Kidney glomerular epithelial cell (primary cell): ENCODE data around the gene FANCI.

Experiments
- DNase-seq: peaks from one replicate; lab custom pipeline; 2025; lab: John Stamatoyannopoulos, UW

Gene FANCI

DNA sequence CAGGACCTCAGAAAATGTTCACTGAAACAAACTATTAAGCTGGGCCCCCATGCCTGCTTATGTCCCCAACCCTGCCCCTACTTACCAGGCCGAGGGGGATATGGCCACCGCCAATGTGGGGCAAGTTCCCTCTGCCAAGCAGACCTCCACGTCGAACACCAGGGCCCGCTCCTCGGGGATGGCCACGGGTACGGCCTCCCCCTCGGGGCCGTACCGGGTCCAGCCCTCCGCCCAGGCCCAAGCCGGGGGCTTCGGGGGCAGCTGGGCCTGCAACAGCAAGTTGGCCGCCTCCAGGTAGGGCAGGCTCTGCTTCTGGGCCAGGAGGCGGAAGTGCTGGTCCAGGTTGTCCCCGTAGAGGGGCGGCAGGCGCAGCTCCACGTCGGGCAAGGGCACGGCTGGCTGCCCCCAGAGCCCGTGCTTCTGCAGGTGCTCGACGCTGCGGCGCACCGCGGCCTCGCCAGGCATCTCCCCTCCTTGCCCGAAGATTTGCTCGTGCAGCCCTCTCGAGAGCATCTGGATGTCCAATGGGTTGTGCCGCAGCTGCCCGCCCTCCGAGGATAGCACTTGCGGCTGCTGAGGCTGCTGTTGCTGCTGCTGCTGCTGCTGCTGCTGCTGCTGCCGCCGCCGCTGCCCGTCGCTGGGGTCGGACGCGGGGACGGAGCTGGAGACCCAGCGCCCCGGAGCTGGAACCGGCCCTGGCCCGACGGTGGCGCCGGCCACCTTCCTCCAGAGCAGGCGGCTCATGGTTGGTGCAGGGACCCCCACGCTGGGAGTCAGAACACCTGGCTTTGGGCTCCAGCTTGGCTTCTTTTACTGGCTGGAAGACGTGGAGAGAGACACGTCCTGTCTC is 89.5 kb downstream of the FANCI start:
- DNase-seq = no peak

DNA sequence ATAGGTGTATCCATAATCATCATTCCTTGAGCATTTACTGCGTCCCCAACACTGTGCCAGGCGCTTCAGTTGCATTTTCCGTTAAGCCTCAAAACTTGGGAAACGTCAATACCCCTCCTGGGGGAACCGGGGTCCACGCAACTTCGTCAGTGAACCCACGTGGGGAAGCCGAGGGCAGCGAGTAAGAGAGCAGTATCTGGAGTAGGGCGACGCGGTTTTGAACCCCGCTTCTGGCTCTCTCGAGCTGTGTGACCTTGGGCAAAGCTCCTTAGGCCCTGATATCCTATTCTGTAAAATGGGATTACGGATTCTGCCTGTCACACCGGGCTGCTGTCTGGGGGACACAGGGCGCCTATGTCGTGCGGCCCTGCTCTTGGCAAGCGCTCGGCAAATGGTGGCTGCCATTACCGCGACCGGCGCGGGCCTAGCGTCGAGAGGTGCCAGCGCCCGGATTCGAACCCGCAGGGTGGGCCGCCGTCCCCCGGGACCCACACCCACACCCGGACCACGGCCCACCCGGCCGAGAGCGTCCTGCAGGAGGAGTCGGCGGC is 90.3 kb downstream of the FANCI start:
- DNase-seq = no peak

DNA sequence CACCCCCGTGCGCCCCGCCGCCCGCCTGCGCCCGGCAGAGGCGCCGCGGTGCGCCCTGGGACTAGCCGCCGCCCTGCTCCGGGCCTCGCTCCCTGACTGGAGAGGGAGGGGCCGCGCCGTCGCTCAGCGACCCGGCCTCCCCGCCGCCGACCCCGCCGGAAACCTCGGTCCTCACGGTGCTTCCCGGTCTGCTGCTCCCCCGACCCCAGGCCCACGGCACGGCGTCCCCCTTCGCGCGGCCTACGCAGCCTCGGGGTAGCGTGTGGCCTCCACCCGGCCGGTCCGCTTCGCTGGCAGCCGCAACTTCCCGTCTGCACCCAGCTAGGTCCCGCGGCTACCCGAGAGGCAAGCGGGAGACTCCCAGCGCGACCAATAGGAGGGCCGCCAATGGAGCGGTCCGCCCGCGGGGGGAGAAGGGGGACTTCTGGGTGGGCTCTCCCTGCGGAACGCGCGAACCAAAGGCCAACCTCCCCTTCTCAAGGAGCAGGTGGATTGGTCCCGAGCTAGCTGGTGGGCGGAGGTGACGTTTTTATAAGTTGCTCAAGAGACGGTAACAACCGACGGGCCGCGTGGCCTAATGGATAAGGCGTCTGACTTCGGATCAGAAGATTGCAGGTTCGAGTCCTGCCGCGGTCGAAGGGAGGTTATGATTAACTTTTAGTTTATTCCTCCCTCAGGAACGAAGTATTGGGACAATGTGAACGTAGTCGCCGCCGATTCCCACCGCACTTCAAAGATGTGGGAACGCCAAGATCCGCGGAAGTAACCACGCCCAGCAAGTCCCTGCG is 90.9 kb downstream of the FANCI start, which contains the start of gene POLG:
POLG (minus strand) TSS at position 315 of the 788 bp plus-strand sequence. CDS start 1,070 bp downstream, outside the sequence.
- DNase-seq = peak; percentile 96

DNA sequence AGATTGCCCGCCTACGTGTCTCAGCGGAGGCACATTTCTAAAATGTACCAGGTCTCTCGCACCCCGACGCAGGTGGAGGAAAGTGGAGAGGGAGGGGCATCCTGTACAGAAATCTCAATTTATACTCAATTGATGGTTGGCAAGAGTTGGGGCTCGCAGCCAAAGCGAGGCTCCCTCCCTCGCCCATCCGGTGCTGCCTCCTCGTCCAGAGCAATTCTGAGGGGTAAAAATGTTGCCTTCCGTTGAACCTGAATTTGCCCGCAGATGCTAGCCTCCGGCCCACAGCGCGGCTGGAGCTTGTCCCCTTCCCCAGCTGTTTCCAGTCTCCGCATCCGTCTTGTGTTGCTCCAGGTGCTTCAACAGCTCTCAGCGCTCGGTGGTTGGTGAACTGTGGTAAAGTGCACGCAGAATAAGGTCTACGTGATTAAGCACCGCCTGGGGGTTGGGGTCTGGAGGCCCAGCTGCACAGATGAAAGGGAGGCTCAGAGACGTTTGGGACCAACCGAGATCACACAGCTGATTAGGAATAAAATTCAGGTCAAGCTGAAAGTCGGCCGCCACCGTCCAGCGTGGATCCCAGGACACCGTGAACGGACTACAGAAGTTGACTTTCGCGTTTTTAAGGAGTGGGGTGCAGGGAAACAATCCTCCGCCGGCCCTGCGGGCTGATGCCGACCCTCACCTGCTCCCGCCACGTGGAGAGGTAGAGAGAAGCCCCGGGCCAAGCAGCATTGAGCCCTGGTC is 91.7 kb downstream of the FANCI start:
- DNase-seq = peak; percentile 67

DNA sequence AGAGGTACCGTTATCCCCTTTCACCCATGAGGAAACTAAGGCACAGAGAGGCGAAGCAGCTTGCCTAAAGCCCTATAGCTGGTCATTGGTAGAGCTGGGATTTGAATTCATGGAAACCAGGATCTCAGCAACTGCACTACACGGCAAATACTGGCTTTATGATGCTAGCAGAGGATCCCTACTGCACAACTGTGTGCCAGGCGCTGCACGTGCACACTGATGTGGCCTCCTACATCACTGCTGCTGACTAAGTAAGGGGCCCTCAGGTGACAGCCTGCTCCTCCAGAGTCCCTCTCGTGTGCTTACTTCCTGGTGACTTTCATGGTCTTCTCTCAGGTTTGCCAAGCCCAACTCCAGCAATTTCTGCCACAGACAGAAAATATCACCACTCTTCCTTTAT is 94.3 kb downstream of the FANCI start:
- no peak for DNase-seq

DNA sequence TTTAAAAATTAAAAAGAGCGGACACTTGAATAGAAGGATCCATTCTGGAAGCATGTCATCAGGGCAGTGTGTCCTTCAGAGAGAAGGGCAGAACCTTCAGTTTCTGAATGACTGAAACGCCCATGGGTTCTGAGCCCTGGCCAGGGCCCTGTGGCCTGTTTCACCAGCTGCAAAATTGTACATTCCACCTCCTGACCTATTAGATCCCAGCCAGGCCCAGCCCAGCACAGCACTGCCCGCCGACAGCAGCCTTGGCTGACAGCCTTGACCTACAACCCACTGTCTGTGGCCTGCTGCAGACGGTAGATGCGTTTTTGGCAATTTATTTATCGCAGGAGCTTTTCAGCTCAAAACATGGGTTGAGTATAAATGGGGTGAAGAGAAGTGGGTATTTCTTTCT is 96.8 kb downstream of the FANCI start:
- no peak for DNase-seq

DNA sequence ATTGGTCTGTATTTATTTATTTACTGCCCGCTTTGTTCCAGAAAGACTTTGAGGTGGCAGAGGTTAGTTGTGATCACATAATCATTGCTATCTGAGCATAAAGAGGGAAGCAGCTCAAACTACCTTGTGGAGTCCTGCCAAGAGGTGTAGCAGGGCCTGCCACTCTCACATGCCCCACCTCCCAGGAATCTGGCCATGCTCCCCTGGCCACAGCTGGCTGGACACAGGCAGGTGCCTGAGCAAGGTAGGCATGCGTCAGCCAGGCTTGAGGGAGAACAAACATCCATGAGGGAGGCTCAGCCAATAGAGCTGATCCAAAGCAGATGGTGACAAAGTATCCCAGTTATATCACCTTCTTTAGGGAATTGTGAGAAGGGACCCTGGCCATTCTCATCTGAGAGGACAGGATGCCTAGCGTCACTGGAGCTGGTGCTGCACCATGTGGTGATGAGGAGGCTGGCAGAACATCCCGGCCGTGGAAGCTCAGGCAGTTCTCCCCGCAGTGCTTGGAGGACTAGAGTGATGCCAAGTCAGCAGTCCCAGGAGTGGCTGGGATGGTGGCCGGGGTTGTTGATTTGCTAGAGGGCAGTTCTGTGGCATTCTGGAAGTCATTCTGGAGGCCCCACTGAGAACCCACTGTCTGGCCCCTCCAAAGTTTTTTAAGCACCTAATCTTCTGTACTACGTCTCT is 97.7 kb downstream of the FANCI start:
- DNase-seq = no peak

DNA sequence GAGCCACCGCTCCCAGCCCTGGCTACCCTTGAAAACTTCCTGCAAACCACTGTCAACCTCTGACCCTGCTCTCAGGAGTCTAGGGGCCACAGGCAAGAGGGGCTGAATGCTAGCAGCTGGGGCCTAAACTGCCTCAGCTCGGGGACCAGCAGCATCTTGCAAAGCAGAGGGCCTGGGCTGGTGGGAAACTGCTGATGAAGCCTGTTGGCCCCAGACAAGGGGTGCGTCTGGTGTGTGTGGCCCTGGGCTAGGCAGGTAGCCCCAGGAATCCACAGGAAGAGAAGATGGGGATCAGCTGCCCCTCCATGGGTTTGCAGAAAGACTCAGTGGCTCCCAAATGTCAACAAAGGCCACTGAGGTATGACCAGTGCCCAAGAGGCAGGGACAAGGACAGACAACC is 99.1 kb downstream of the FANCI start:
- no peak for DNase-seq

DNA sequence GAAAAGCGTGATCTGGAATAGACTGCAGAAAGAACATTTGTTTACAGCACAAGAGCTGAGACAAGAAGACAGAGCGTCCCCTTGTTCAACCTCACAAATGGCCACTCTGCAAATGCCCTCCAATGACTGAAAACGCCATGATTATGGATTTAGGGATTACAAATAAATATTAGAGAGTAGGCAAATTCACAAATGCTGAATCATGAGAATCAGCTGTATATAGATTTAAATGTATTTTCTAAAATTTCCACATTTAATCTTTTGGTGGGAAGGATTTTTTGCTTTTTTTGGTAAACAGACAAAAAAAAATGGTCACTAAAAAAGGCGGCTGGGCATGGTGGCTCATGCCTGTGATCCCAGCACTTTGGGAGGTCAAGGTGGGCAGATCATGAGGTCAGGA is 101.5 kb downstream of the FANCI start:
- no peak for DNase-seq

DNA sequence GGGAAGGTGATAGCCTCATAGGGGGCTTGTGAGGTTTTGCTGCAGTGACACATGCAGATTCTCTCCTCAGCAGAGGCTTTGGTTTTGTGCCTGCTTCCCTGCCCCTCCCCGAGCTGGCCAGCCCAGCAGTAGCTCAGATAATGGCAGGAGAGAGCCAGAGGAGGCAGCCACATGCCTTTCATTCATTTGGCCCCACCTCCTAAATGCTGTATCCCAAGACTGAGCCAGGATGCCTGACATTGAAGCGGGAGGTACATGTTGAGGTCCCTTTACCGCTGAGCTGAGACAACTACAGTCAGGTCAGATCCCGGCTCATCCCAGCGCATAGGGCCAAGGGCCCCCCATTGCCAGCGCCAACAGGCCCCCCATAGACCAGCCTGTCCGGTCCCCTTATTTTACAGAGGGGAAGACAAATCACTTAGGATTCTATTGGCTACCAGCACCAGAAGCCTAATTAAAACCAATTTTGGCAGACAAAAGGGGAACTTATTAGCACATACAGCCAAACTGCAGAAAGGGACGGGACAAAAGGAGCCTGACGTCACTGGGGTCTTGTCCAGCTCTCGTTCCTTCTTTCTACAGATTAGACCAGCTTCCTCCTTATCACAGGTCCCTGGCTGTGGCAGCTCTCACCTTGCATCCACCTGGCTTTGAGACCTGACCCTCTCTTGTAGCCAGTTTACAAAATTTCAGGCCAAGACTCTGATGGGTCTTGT is 102.9 kb downstream of the FANCI start:
- no peak for DNase-seq

DNA sequence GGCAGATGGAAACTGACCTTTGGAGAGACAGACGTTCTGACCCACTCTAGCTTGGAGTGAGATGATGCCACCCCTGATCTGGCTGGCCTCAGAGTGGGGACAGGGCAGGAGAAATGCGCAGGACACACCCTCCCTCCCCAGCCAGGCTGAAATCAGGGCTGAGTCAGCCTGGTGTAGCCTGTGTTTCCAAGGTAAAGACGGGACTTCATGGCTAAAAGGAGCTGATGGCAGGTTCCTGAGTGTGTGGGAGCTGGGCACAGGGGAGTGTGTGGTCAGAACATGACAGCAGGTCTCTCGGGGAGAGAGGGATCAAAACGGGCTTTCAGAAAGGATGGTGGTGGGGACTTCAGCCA is 105.4 kb downstream of the FANCI start:
- no peak for DNase-seq

DNA sequence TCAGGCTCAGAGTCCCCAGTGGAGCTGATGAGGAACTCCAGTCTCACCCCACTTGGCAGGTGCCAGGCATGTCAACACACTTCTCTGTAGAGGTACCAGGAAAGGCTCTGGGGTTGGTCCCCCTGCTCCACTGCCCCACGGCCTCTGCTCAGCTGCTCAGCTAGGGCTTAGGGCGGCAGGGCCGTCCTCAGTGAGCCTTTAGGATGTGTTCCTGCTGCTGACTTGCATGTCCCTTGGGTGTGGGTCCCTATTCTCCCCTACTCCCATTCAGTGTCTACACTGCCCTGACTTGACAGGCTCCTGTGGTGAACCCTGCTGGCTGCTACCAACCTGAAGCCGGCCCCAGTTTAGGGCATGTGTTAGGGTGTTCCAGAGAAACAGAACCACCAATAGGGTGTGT is 108.7 kb downstream of the FANCI start:
- DNase-seq = no peak

DNA sequence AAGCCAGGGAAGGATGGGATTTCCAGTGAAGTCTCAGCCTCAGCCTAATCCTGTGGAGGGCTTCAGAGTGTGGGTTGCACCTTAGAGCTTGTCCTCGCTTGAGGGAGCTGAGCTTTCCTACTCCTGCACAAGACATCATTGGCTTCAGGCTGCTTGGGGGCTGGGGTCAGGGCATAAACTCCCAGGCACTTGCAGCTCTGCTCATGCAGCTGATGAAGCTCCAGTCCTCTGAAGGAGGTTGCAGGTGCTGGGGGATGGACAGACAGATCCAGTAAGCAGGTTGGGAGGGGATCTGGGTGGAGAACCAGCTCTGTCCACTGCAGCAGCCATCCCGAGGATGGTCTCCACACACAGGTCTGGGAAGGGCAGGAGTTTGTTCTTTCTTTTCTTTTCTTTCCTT is 110.2 kb downstream of the FANCI start:
- no peak for DNase-seq

DNA sequence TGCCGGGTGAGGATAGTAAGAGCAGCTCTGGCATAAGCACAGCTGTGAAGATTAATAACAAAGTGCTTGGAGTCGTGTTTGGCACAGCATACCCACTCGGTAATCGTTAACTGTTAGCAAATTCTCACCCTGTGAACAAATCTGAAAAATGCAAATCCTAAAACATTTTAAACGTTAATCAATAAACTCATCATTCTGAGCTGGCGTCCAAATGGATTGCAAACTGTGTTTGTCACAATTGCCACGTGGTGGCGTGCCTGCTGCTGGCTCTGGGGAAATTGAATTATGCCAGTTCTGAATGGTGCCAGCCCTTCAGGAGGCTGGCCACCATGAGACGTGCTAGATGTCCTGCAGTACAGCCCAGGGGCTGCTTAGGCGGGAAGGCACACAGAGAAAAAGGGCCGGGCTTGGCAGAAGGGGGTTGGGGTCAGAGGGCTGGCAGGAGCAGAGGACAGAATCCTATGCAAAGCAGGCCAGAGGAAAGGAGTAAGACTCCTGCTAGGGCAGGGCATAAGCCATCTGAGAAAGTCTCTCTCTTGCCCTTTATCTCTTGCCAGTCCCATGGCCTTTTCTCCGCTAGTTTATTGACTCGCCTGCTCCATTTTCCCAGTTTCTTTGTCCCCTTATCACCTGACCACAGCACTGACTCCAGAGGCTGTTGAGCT is 113.0 kb downstream of the FANCI start:
- DNase-seq = no peak

DNA sequence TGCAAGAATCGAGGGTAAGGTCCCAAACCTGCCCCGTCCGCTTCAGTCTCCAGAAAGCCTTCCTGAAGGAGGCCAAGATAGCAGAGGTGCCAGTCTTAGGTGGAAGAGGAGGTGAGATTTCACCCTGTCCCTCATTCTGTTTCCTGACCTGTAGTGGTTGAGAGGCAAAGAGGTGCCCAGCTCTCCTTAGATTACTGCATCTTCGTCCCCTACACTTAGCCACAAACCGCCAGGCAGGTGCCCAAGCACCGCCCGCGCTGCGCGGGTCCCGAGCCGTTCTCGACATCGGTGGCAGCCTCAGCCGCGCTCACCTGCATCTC is 114.6 kb downstream of the FANCI start:
- DNase-seq = no peak

DNA sequence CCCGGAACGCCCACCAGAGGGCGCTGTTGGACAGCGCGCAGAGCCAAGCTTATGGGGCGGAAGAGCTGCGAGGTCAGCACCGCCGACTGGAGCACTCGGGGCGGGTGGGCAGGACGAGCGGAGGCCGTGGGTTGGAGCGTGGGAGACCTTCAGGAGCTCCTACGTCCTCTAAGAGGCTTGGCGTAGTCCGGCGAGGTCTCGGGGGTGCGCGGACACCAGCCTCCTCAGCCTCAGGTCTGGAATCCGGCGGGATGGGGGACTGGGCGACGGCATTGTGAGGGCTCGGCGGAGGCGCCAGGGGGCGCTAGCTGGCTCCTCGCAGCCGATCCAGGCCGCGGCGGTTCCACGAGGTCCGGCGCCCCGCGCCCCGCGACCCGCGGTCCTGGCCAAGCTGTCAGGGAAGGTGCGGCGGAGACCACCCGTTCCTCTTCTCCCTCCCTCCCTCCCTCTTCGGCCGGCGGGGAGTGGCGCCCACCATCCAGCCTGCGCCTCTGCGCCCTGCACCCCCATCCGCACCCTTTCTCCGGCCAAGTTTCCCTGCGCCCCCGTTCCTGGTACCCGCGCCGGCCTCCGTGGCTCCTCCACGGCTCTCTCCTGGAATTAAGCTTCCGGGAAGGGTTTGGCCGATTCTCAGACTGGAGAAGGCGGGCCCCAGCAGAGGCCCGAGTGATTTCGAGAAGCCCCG is 115.1 kb downstream of the FANCI start:
- peak; percentile 58 for DNase-seq

DNA sequence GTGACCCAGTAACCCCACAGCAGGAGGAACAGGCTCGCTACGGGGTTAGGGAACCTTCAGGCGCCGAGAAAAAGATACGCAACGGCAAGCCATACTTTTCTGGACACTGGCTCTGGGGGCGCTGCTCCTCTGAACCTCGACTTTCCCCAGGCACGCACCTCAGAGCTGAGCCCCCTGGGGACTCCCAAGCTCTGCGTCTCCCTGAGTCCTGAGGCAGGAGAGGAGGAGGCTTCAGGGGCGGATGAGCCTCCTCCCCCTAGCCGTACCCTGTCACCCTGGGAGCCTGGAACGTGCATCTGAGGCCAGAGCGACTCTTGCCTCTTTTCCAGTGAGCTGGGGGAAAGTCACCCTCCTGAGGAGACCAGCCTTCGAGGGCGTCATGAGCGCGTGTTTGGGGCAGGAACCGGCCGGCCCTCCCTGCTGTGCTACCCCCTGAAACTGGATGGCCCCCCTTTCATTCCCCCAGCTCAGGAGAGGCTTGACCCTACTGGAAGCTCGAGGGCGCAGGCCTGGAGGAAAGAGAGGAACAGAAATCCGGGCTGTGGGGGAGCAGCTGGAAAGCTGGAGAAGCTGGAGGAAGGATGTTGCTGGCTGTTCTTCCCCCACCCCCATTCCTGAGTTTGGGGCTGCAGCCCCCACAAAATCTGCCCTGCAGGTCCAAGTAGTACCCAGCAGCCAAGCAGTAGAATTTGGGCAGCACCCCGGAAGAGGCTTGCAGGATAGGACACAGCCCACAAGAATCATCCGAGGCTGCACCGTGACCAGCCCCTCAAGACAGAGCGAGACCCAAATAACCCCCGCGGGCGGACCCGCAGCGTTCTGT is 115.9 kb downstream of the FANCI start:
- no peak for DNase-seq

DNA sequence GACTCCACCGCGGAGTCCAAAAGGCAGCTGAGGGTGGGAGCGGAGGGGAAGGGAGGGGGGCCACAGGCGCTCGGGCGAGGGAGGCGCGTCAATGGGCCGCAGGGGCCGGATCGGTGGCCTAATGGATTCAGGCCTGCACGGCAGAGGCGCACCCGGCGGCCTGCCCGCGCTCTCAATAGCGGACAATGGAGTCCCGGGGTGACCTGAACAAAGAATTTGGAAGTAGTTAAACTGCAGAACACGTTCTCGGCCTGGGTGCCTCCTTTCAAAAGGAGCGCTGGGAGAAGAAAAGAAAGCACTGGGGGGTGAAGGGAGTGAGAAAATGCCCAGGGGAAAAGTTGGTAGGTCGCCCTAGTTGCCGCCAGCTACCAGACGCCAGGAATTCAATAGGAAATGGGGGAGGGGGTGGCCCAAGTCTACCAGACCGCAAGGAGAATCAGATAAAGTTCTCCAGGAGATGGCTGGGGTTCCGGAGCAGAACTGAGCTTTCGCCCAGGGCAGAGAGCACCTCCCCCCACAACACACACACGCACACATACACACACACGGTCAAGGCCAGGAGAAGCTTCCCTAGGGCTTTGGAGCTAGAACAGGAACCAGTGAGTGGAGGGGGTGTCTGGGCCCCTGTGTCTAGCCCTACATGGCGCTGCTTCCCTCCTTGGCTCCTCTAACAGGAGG is 116.7 kb downstream of the FANCI start:
- no peak for DNase-seq
